Fibroblast of skin of back (primary cell): ENCODE results near the gene BAIAP2L2.
"Not testable (repeated sequence)": the region's sequence is repeated elsewhere in the genome, so short reads cannot be mapped to it uniquely, and the experiment has no call there.

Experiments used
- DNase-seq: peaks from one replicate; pipeline ENCODE4 v3.0.0-alpha.2; 2013

BAIAP2L2 gene

GRCh38 chr22:38127869-38128268 lies 17.4 kb upstream of the BAIAP2L2 start:
- DNase-seq: no peak

- no peak for DNase-seq
These were observed 16.6 kb upstream of the BAIAP2L2 start for GRCh38 chr22:38126928-38127668.

GRCh38 chr22:38125751-38126201 lies 15.3 kb upstream of the BAIAP2L2 start:
- no peak for DNase-seq

- no peak for DNase-seq
These were observed 14.6 kb upstream of the BAIAP2L2 start for GRCh38 chr22:38125038-38125610.

GRCh38 chr22:38124236-38124974 lies 13.9 kb upstream of the BAIAP2L2 start:
- DNase-seq: no peak

- DNase-seq: no peak
These were observed 12.1 kb upstream of the BAIAP2L2 start for GRCh38 chr22:38122616-38123015.

- no peak for DNase-seq
These were observed 10.1 kb upstream of the BAIAP2L2 start for GRCh38 chr22:38120359-38121110.

- not testable (repeated sequence) for DNase-seq
These were observed 8.3 kb upstream of the BAIAP2L2 start for GRCh38 chr22:38118747-38119146.

- no peak for DNase-seq
These were observed 7.7 kb upstream of the BAIAP2L2 start for GRCh38 chr22:38118182-38118581.

GRCh38 chr22:38117556-38117955 lies 7.1 kb upstream of the BAIAP2L2 start:
- DNase-seq: not testable (repeated sequence)

- DNase-seq: no peak
These were observed 5.1 kb upstream of the BAIAP2L2 start for GRCh38 chr22:38115423-38116205.

- DNase-seq: peak; percentile 75
These were observed 4.3 kb upstream of the BAIAP2L2 start for GRCh38 chr22:38114484-38115398.

GRCh38 chr22:38112381-38112780 lies 1.9 kb upstream of the BAIAP2L2 start:
- no peak for DNase-seq

- no peak for DNase-seq
These were observed 1.5 kb upstream of the BAIAP2L2 start for GRCh38 chr22:38111925-38112355.

GRCh38 chr22:38110863-38111852 lies 674 bp upstream of the BAIAP2L2 start:
- DNase-seq: no peak

- DNase-seq: no peak
These were observed 998 bp downstream of the BAIAP2L2 start for GRCh38 chr22:38109371-38110001.

GRCh38 chr22:38108561-38109319 lies 1.7 kb downstream of the BAIAP2L2 start:
- no peak for DNase-seq
